Panc1 (cell line): Measurements from ENCODE around the gene TMEFF2. TPM values are rescaled to one million over a fixed set of nuclear protein-coding genes. Genes with fewer than 3 reads are reported as not detected.

Source experiments
- ATAC-seq: fragments of 200-7000 bp; cut with Tn5 transposase; 2 replicates; pipeline ENCODE4 v1.9.1; 2020; ENCODE audit warnings: mild to moderate bottlenecking, moderate library complexity
- BruUV-seq: library from RNA; stranded (reverse); fragments of 400-500 nt; replicated peaks from 2 replicates; lab custom pipeline; 2021; lab: Mats Ljungman, UMichigan
- CTCF ChIA-PET: fragments of 300-600 bp; sonication (Branson Sonifier 250); formaldehyde crosslinking; loops from one replicate; lab custom pipeline; 2022; ENCODE audit warnings: antibody characterized with exemption; lab: Charles Lee
- POLR2A ChIA-PET: fragments of 300-600 bp; sonication (Branson Sonifier 250); formaldehyde crosslinking; loops from one replicate; lab custom pipeline; 2022; ENCODE audit warnings: antibody characterized with exemption; lab: Charles Lee
- DNase-seq: peaks from one replicate; pipeline ENCODE4 v3.0.0-alpha.2; 2010; ENCODE audit warnings: low read depth, low spot score
- H3K27ac ChIP-seq: 2 replicates; pipeline ENCODE4 v1.5.1; 2011; ENCODE audit warnings: mild to moderate bottlenecking, low read length, inconsistent platforms
- H3K27me3 ChIP-seq: fragments of 200-500 bp; sonication (Bioruptor generic); 2 replicates; pipeline ENCODE4 v1.6.0; 2014; ENCODE audit warnings: low read length, inconsistent platforms; ENCODE audit not compliant: control insufficient read depth, insufficient read depth
- H3K36me3 ChIP-seq: fragments of 200-500 bp; sonication (Bioruptor generic); 2 replicates; pipeline ENCODE4 v1.5.1; 2014; ENCODE audit warnings: inconsistent platforms, mild to moderate bottlenecking, low read length, moderate library complexity; ENCODE audit not compliant: control insufficient read depth, insufficient read depth
- H3K4me1 ChIP-seq: 2 replicates; pipeline ENCODE4 v1.5.1; 2011; ENCODE audit warnings: inconsistent platforms, mild to moderate bottlenecking, low read length, moderate library complexity; ENCODE audit not compliant: control insufficient read depth, insufficient read depth
- H3K4me3 ChIP-seq, 2 experiments: 2 replicates each; pipeline ENCODE4 v1.5.1; 2011 to 2012; ENCODE audit warnings: low read depth in 2 of 2, low read length in 2 of 2, mild to moderate bottlenecking in 2 of 2, inconsistent platforms in 1 of 2, moderate library complexity in 1 of 2
- H3K9me3 ChIP-seq: fragments of 200-500 bp; sonication (Bioruptor generic); 2 replicates; pipeline ENCODE4 v1.5.1; 2014; ENCODE audit warnings: low read depth, mild to moderate bottlenecking, inconsistent platforms, low read length, moderate library complexity; ENCODE audit not compliant: control insufficient read depth, insufficient read depth
- CTCF ChIP-seq: fragments of 450-650 bp; IDR thresholded peaks from 2 replicates; pipeline ENCODE4 v1.5.1; 2017; ENCODE audit warnings: mild to moderate bottlenecking
- POLR2AphosphoS5 ChIP-seq: IDR thresholded peaks from 2 replicates; pipeline ENCODE4 v1.6.1; 2012; ENCODE audit warnings: mild to moderate bottlenecking, low read depth, low read length, moderate library complexity
- REST ChIP-seq, 2 experiments: IDR thresholded peaks; 2 replicates each; pipeline ENCODE4 v1.6.1; 2011 to 2012; ENCODE audit warnings: low read depth in 2 of 2, control low read depth in 1 of 2, low read length in 1 of 2, mild to moderate bottlenecking in 1 of 2, moderate library complexity in 1 of 2; ENCODE audit not compliant: insufficient read depth in 1 of 2
- SIN3A ChIP-seq: IDR thresholded peaks from 2 replicates; pipeline ENCODE4 v1.6.1; 2012; ENCODE audit warnings: low read depth, mild to moderate bottlenecking, low read length, moderate library complexity, borderline replicate concordance; ENCODE audit not compliant: insufficient read depth
- TCF7L2 ChIP-seq: IDR thresholded peaks from 2 replicates; pipeline ENCODE4 v1.6.1; 2011; ENCODE audit warnings: mild to moderate bottlenecking, low read depth, low read length, inconsistent platforms
- in situ Hi-C: cut with HindIII; loops from 2 replicates; pipeline ENCODE4 v1.10.0; 2016; ENCODE audit warnings: low sequenced_read_pairs, low pct_unique_long_range_greater_than_20kb
- intact Hi-C: fragments of 100-400 bp; cut with micrococcal nuclease; formaldehyde crosslinking; loops from one replicate; pipeline ENCODE4 v1.10.0; 2022; ENCODE audit not compliant: unreplicated experiment
- total RNA-seq: library from RNA; stranded (reverse); gene quantifications from one replicate; pipeline ENCODE4 v1.2.1, GENCODE V29; 2021; ENCODE audit not compliant: unreplicated experiment

Gene TMEFF2
- total RNA-seq, 1 experiment from 2014 or later = 1.5 TPM

GRCh38 chr2:191974676-191975075, 220.1 kb downstream of the TMEFF2 start:
- no peak for ATAC-seq
- Histone ChIP-seq H3K27ac (no peak overlapping the region), H3K36me3 (no peaks in the 10 kb centered on the region), H3K9me3 (no peaks in the 10 kb centered on the region), H3K27me3 (no peaks in the 10 kb centered on the region), H3K4me3 (no peak overlapping the region), H3K4me1 (no peaks in the 10 kb centered on the region)
- in situ Hi-C loops = no loop called here
- BruUV-seq = no TSS peak
- DNase-seq = no peak
- ChIA-PET POLR2A (no interaction called here), CTCF (no interaction called here)
- TF ChIP-seq REST (IDR thresholded peaks at IDR 0.05; ENCODE audit: insufficient read depth in 1 of 2, low read depth in 2 of 2, low read length in 1 of 2) = no peak
- no peak for TF ChIP-seq TCF7L2
- TF ChIP-seq POLR2AphosphoS5 = no peak
- TF ChIP-seq SIN3A = no peak
- TF ChIP-seq CTCF = no peak
- intact Hi-C loops = no loop called here

GRCh38 chr2:191970867-191971266, 223.9 kb downstream of the TMEFF2 start:
- no peak for ATAC-seq
- no peak for TF ChIP-seq TCF7L2
- Histone ChIP-seq H3K9me3 (no peaks in the 10 kb centered on the region), H3K36me3 (no peaks in the 10 kb centered on the region), H3K4me1 (no peaks in the 10 kb centered on the region), H3K4me3 (no peak overlapping the region), H3K27ac (no peak overlapping the region), H3K27me3 (no peaks in the 10 kb centered on the region)
- BruUV-seq = no TSS peak
- POLR2A ChIA-PET = no interaction called here
- in situ Hi-C loops (no loop called here), intact Hi-C loops (no loop called here)
- CTCF ChIA-PET = no interaction called here
- no peak for DNase-seq

GRCh38 chr2:191968120-191968519, 226.6 kb downstream of the TMEFF2 start:
- ChIA-PET CTCF (no interaction called here), POLR2A (no interaction called here)
- Histone ChIP-seq H3K27ac (no peak overlapping the region), H3K4me1 (no peaks in the 10 kb centered on the region), H3K36me3 (no peaks in the 10 kb centered on the region), H3K4me3 (no peak overlapping the region), H3K27me3 (no peaks in the 10 kb centered on the region), H3K9me3 (no peaks in the 10 kb centered on the region)
- no peak for ATAC-seq
- no TSS peak for BruUV-seq
- TF ChIP-seq REST (IDR thresholded peaks at IDR 0.05; ENCODE audit: insufficient read depth in 1 of 2, low read depth in 2 of 2, low read length in 1 of 2) (no peak), CTCF (no peak)
- no peak for DNase-seq
- intact Hi-C loops = no loop called here
- in situ Hi-C loops = no loop called here
